MM.1S (cell line): ENCODE measurements around the gene CEP83.

ENCODE experiments used
- DNase-seq: peaks from one replicate; pipeline ENCODE4 v3.0.0-alpha.2; 2015
- H2AFZ ChIP-seq: fragments of 300-600 bp; sonication (generic); 2 replicates; pipeline ENCODE4 v1.6.0; 2016; ENCODE audit warnings: antibody characterized with exemption, low read length
- H3F3A ChIP-seq: fragments of 300-600 bp; sonication (generic); 2 replicates; pipeline ENCODE4 v1.6.1; 2016; ENCODE audit warnings: mild to moderate bottlenecking, antibody characterized with exemption, low read length, moderate library complexity, mixed read lengths; ENCODE audit not compliant: insufficient read depth
- H3K27ac ChIP-seq: fragments of 300-600 bp; sonication (generic); 2 replicates; pipeline ENCODE4 v1.5.1; 2016; ENCODE audit warnings: mild to moderate bottlenecking, low read length
- H3K27me3 ChIP-seq: fragments of 300-600 bp; sonication (generic); replicated peaks from 2 replicates; pipeline ENCODE4 v1.6.0; 2016; ENCODE audit warnings: low read length; ENCODE audit not compliant: insufficient read depth
- H3K36me3 ChIP-seq: fragments of 300-600 bp; sonication (generic); replicated peaks from 2 replicates; pipeline ENCODE4 v1.6.1; 2016; ENCODE audit warnings: mild to moderate bottlenecking, low read length, mixed read lengths; ENCODE audit not compliant: insufficient read depth
- H3K4me1 ChIP-seq: fragments of 300-600 bp; sonication (generic); 2 replicates; pipeline ENCODE4 v1.6.1; 2016; ENCODE audit warnings: low read length, mixed read lengths
- H3K4me2 ChIP-seq: fragments of 300-600 bp; sonication (generic); 2 replicates; pipeline ENCODE4 v1.6.0; 2016; ENCODE audit warnings: low read depth, low read length
- H3K4me3 ChIP-seq: fragments of 300-600 bp; sonication (generic); 2 replicates; pipeline ENCODE4 v1.5.1; 2016; ENCODE audit warnings: low read length, mixed read lengths
- H3K79me2 ChIP-seq: fragments of 300-600 bp; sonication (generic); 2 replicates; pipeline ENCODE4 v1.6.1; 2016; ENCODE audit warnings: mixed run types, low read length, mixed read lengths
- H3K9ac ChIP-seq: fragments of 300-600 bp; sonication (generic); 2 replicates; pipeline ENCODE4 v1.6.1; 2016; ENCODE audit warnings: low read length, mixed read lengths
- H3K9me2 ChIP-seq: fragments of 300-600 bp; sonication (generic); replicated peaks from 2 replicates; pipeline ENCODE4 v1.6.1; 2016; ENCODE audit warnings: mild to moderate bottlenecking, low read length, mixed read lengths; ENCODE audit not compliant: insufficient read depth
- H3K9me3 ChIP-seq: fragments of 300-600 bp; sonication (generic); replicated peaks from 2 replicates; pipeline ENCODE4 v1.6.1; 2016; ENCODE audit warnings: mild to moderate bottlenecking, low read length, mixed read lengths; ENCODE audit not compliant: insufficient read depth
- H4K20me1 ChIP-seq: fragments of 300-600 bp; sonication (generic); 2 replicates; pipeline ENCODE4 v1.6.1; 2016; ENCODE audit warnings: mild to moderate bottlenecking, low read length, moderate library complexity, mixed read lengths; ENCODE audit not compliant: insufficient read depth
- EZH2 ChIP-seq: fragments of 300-600 bp; sonication (generic); optimal IDR thresholded peaks from 2 replicates; pipeline ENCODE3; 2017; ENCODE audit warnings: low read depth, mild to moderate bottlenecking, antibody characterized with exemption, low read length, mixed read lengths
- EZH2phosphoT487 ChIP-seq: fragments of 300-600 bp; sonication (generic); IDR thresholded peaks from 2 replicates; pipeline ENCODE4 v1.6.1; 2018; ENCODE audit warnings: antibody characterized with exemption, low read length
- TF ChIP-seq, protein P1 (sequence below): fragments of 300-600 bp; sonication (generic); IDR thresholded peaks from 2 replicates; pipeline ENCODE4 v1.5.1; 2016; ENCODE audit warnings: antibody characterized with exemption, low read length, mixed read lengths

Gene CEP83

DNA sequence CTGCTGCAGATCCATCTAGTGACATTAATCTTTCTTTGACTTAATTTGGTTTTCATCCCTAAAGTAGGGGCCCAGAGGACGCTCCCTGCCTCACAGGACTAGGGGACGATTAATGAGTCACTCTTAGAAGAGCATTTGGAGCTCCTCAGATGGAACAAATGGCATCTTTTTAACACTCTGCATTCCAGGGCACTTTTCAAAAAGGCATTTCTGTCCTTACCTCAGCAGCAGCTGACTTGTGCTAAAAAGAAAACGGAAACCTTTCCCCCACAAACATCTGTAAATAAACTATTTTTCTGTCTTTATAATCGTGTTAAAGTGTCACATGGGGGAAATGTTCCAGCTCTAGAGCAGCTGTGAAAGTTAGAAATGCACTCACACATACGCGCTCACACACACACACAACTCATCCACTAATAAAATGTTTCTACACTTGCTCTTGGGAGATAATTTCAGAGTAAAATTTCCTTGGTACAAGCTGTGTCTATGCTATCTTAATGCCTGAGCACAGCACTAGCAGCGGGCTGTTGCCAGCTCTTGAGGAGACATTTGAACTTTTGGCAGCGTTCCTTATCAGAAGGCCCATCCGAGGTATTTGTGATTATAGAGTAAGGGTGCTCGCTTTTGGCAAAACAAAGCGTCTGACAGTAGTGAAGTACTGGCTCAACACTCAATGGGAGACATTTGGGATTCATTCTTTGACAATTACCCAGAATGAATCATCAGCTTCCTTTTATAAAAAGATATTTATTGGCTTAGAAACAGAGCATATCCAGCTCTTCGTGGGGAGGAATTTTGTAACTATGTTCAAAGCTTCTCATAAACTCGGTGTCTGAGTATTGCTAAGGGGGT, 170.0 kb downstream of the CEP83 start:
- Histone ChIP-seq H3K9ac (no peak overlapping the region), H3K4me3 (no peak overlapping the region), H3K4me2 (no peak overlapping the region), H3K36me3 (peaks cover 29% of the 10 kb centered on the region), H3K9me3 (no peaks in the 10 kb centered on the region), H3F3A (no peaks in the 10 kb centered on the region), H3K9me2 (no peaks in the 10 kb centered on the region), H3K79me2 (peaks cover 10% of the 10 kb centered on the region; the same call in 1 of the 2 replicates), H3K27me3 (no peaks in the 10 kb centered on the region), H3K27ac (no peak overlapping the region), H4K20me1 (no peaks in the 10 kb centered on the region), H2AFZ (no peak overlapping the region), H3K4me1 (no peaks in the 10 kb centered on the region)
- no peak for DNase-seq
- no peak for TF ChIP-seq EZH2

- H3F3A ChIP-seq = no peaks in the 10 kb centered on the region
- H3K36me3 ChIP-seq = peaks cover 22% of the 10 kb centered on the region
- no peak overlapping the region for H3K9ac ChIP-seq
- no peaks in the 10 kb centered on the region for H3K27me3 ChIP-seq
- peaks cover 10% of the 10 kb centered on the region; the same call in 1 of the 2 replicates for H3K79me2 ChIP-seq
- no peak overlapping the region for H2AFZ ChIP-seq
- no peak overlapping the region for H3K27ac ChIP-seq
- H3K4me1 ChIP-seq = no peaks in the 10 kb centered on the region
- DNase-seq = no peak
- H3K9me3 ChIP-seq = no peaks in the 10 kb centered on the region
- H3K4me2 ChIP-seq = no peak overlapping the region
- H3K9me2 ChIP-seq = no peaks in the 10 kb centered on the region
- no peak overlapping the region for H3K4me3 ChIP-seq
- TF ChIP-seq EZH2 (no peak), EZH2phosphoT487 (no peak)
- no peaks in the 10 kb centered on the region for H4K20me1 ChIP-seq
Measured at GRCh38 chr12:94287245-94287628, 172.4 kb downstream of the CEP83 start.

GRCh38 chr12:94286583-94287244, 173.0 kb downstream of the CEP83 start:
- Histone ChIP-seq H3K4me3 (no peak overlapping the region), H3K4me1 (no peaks in the 10 kb centered on the region), H3K9me2 (no peaks in the 10 kb centered on the region), H3K27me3 (no peaks in the 10 kb centered on the region), H3K9ac (no peak overlapping the region), H4K20me1 (no peaks in the 10 kb centered on the region), H3K27ac (no peak overlapping the region), H3K36me3 (peaks cover 22% of the 10 kb centered on the region), H3F3A (no peaks in the 10 kb centered on the region), H3K79me2 (peaks cover 8% of the 10 kb centered on the region; the same call in 1 of the 2 replicates), H3K4me2 (no peak overlapping the region), H3K9me3 (no peaks in the 10 kb centered on the region), H2AFZ (no peak overlapping the region)
- DNase-seq = no peak
- TF ChIP-seq EZH2phosphoT487 (no peak), EZH2 (no peak)
- TF ChIP-seq, protein P1, sequence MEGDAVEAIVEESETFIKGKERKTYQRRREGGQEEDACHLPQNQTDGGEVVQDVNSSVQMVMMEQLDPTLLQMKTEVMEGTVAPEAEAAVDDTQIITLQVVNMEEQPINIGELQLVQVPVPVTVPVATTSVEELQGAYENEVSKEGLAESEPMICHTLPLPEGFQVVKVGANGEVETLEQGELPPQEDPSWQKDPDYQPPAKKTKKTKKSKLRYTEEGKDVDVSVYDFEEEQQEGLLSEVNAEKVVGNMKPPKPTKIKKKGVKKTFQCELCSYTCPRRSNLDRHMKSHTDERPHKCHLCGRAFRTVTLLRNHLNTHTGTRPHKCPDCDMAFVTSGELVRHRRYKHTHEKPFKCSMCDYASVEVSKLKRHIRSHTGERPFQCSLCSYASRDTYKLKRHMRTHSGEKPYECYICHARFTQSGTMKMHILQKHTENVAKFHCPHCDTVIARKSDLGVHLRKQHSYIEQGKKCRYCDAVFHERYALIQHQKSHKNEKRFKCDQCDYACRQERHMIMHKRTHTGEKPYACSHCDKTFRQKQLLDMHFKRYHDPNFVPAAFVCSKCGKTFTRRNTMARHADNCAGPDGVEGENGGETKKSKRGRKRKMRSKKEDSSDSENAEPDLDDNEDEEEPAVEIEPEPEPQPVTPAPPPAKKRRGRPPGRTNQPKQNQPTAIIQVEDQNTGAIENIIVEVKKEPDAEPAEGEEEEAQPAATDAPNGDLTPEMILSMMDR = no peak

DNA sequence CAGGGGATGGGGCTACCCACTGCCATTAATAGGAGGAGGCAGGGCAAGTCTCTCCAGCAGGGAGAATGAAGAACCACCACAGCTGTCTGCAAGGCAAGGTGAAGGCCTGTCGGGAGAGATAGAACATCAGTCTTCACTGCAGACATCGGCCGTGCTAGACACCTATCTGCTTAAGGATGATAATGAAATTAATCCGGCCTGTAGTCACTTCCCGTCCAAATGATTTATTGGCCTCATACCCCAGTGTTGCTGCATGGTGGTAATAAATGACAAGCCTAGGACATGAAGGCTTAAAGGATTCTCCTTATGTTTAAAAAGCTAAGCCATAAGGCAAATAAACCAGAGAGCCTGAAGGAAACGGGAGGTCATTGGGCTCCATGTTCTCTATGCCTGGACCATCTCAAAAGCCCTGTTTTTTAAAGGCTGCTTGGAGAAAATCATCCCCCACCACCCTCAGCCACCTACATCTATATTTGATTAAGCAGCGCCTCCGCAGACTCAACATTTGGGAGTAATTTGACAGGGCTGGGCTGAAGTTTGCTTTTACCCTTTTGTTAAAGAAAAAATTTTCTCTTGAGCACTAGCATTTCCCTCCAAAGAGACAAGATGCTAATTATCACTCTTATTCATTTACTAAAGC, 173.6 kb downstream of the CEP83 start:
- no peak overlapping the region for H3K4me2 ChIP-seq
- no peak overlapping the region for H3K9ac ChIP-seq
- H3K4me1 ChIP-seq = no peaks in the 10 kb centered on the region
- peaks cover 22% of the 10 kb centered on the region for H3K36me3 ChIP-seq
- no peak overlapping the region for H3K27ac ChIP-seq
- no peaks in the 10 kb centered on the region for H3F3A ChIP-seq
- no peaks in the 10 kb centered on the region for H3K27me3 ChIP-seq
- H3K9me2 ChIP-seq = no peaks in the 10 kb centered on the region
- H3K9me3 ChIP-seq = no peaks in the 10 kb centered on the region
- peaks cover 6% of the 10 kb centered on the region; the same call in 1 of the 2 replicates for H3K79me2 ChIP-seq
- no peak for DNase-seq
- TF ChIP-seq EZH2phosphoT487 (no peak), EZH2 (no peak)
- TF ChIP-seq, protein P1 = no peak
- no peak overlapping the region for H3K4me3 ChIP-seq
- H4K20me1 ChIP-seq = no peaks in the 10 kb centered on the region
- no peak overlapping the region for H2AFZ ChIP-seq
